Tibial artery (tissue), 4 donors: ENCODE results near the gene THUMPD2.

ENCODE experiments used
- DNase-seq, 2 donors: peaks; one replicate each; pipeline ENCODE4 v3.0.0-alpha.2; 2019
- H3K27ac ChIP-seq, 2 donors: fragments of 200-600 bp; sonication (generic) in 1 of 2; 1 replicate in 1 of 2; 2 replicates in 1 of 2; pipeline ENCODE4 v1.5.1; 2018 to 2019; ENCODE audit warnings: mild to moderate bottlenecking in 1 of 2
- H3K27me3 ChIP-seq, 2 donors: fragments of 200-600 bp; sonication (generic) in 1 of 2; one replicate each; pipeline versions ENCODE4 v1.5.1 to v1.6.0; 2016 to 2019
- H3K36me3 ChIP-seq, 3 donors: fragments of 200-600 bp; sonication (generic) in 2 of 3; one replicate each; pipeline ENCODE4 v1.5.1; 2016 to 2019; ENCODE audit warnings: mild to moderate bottlenecking in 2 of 3
- H3K4me1 ChIP-seq, 4 donors: fragments of 200-600 bp; sonication (generic) in 2 of 4; 1 replicate in 3 of 4; 2 replicates in 1 of 4; pipeline ENCODE4 v1.5.1; 2016 to 2019
- H3K4me3 ChIP-seq, 2 donors: fragments of 200-600 bp; sonication (generic) in 1 of 2; 1 replicate in 1 of 2; 2 replicates in 1 of 2; pipeline ENCODE4 v1.5.1; 2018 to 2019; ENCODE audit warnings: mild to moderate bottlenecking in 2 of 2
- H3K9me3 ChIP-seq, 3 donors: fragments of 200-600 bp; sonication (generic) in 1 of 3; one replicate each; pipeline ENCODE4 v1.5.1; 2016 to 2019
- CTCF ChIP-seq, 2 experiments: fragments of 200-600 bp in 1 of 2; fragments of 450-650 bp in 1 of 2; IDR thresholded peaks; one replicate each; pipeline ENCODE4 v1.5.1; 2017 to 2019; ENCODE audit warnings: antibody characterized with exemption in 2 of 2, mild to moderate bottlenecking in 1 of 2, moderate library complexity in 1 of 2
- intact Hi-C: fragments of 100-400 bp; cut with DNase I; formaldehyde crosslinking; loops from one replicate; pipeline ENCODE4 v1.15.0; 2023; ENCODE audit warnings: low total_unique reads

Gene THUMPD2

GRCh38 chr2:39703181-39703872 is 75.7 kb downstream of the THUMPD2 start:
- Histone ChIP-seq H3K36me3 (no peaks in the 10 kb centered on the region), H3K27me3 (no peaks in the 10 kb centered on the region), H3K27ac (no peak overlapping the region), H3K4me3 (no peak overlapping the region), H3K4me1 (no peaks in the 10 kb centered on the region), H3K9me3 (peaks cover 0 to 22% (median 0%) of the 10 kb centered on the region in 3 donors)
- intact Hi-C loops: no loop called here
- no peak for DNase-seq
- TF ChIP-seq CTCF (IDR thresholded peaks at IDR 0.05): no peak

- H3K36me3 ChIP-seq: no peaks in the 10 kb centered on the region
- no peaks in the 10 kb centered on the region for H3K27me3 ChIP-seq
- no peak overlapping the region for H3K4me3 ChIP-seq
- H3K4me1 ChIP-seq: peaks cover 0 to 18% (median 8%) of the 10 kb centered on the region in 4 donors
- DNase-seq: no peak
- intact Hi-C loops: no loop called here
- peaks cover 0 to 22% (median 0%) of the 10 kb centered on the region in 3 donors for H3K9me3 ChIP-seq
- H3K27ac ChIP-seq: no peak overlapping the region
- TF ChIP-seq CTCF (IDR thresholded peaks at IDR 0.05): no peak
Observed at GRCh38 chr2:39701137-39701536, 77.9 kb downstream of the THUMPD2 start.

GRCh38 chr2:39697454-39697853 is 81.6 kb downstream of the THUMPD2 start:
- intact Hi-C loops: no loop called here
- H3K27ac ChIP-seq: peak overlapping the region; percentile 20 to 38
- peaks cover 0 to 33% (median 9%) of the 10 kb centered on the region in 4 donors for H3K4me1 ChIP-seq
- TF ChIP-seq CTCF (IDR thresholded peaks at IDR 0.05): no peak
- no peaks in the 10 kb centered on the region for H3K36me3 ChIP-seq
- peaks cover 0 to 22% (median 0%) of the 10 kb centered on the region in 3 donors for H3K9me3 ChIP-seq
- no peaks in the 10 kb centered on the region for H3K27me3 ChIP-seq
- no peak overlapping the region for H3K4me3 ChIP-seq
- peak in 1 of 2 donors; percentile 71 for DNase-seq

GRCh38 chr2:39696838-39697237 is 82.2 kb downstream of the THUMPD2 start:
- Histone ChIP-seq H3K9me3 (peaks cover 0 to 15% (median 0%) of the 10 kb centered on the region in 3 donors), H3K36me3 (no peaks in the 10 kb centered on the region), H3K4me3 (no peak overlapping the region), H3K27me3 (no peaks in the 10 kb centered on the region), H3K4me1 (peaks cover 0 to 33% (median 9%) of the 10 kb centered on the region in 4 donors), H3K27ac (peak overlapping the region; percentile 20 to 38)
- DNase-seq: no peak
- intact Hi-C loops: no loop called here
- peak; percentile 35 to 60 for TF ChIP-seq CTCF (IDR thresholded peaks at IDR 0.05)

GRCh38 chr2:39696101-39696553 is 82.9 kb downstream of the THUMPD2 start:
- H3K4me3 ChIP-seq: no peak overlapping the region
- DNase-seq: no peak
- peak overlapping the region in 1 of 2 donors; percentile 38 for H3K27ac ChIP-seq
- peaks cover 0 to 14% (median 0%) of the 10 kb centered on the region in 3 donors for H3K9me3 ChIP-seq
- TF ChIP-seq CTCF (IDR thresholded peaks at IDR 0.05): no peak
- H3K36me3 ChIP-seq: no peaks in the 10 kb centered on the region
- peaks cover 0 to 33% (median 9%) of the 10 kb centered on the region in 4 donors for H3K4me1 ChIP-seq
- intact Hi-C loops: no loop called here
- no peaks in the 10 kb centered on the region for H3K27me3 ChIP-seq
